Measurements from ENCODE around the gene POLN. TPM values are rescaled to one million over a fixed set of nuclear protein-coding genes. Genes with fewer than 3 reads are reported as not detected.

Gene POLN
- total and polyA plus RNA-seq, 12 donors, result 0.69 to 10.6 (median 3.0) TPM

- TF ChIP-seq, protein P1, sequence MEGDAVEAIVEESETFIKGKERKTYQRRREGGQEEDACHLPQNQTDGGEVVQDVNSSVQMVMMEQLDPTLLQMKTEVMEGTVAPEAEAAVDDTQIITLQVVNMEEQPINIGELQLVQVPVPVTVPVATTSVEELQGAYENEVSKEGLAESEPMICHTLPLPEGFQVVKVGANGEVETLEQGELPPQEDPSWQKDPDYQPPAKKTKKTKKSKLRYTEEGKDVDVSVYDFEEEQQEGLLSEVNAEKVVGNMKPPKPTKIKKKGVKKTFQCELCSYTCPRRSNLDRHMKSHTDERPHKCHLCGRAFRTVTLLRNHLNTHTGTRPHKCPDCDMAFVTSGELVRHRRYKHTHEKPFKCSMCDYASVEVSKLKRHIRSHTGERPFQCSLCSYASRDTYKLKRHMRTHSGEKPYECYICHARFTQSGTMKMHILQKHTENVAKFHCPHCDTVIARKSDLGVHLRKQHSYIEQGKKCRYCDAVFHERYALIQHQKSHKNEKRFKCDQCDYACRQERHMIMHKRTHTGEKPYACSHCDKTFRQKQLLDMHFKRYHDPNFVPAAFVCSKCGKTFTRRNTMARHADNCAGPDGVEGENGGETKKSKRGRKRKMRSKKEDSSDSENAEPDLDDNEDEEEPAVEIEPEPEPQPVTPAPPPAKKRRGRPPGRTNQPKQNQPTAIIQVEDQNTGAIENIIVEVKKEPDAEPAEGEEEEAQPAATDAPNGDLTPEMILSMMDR (IDR thresholded peaks at IDR 0.05), result no peak
- no peak for TF ChIP-seq POLR2A (IDR thresholded peaks at IDR 0.05)
- 72 to 77% (median 74%) methylated on average over 8 to 9 of the region's 9 CpGs for WGBS, 4 donors
- Histone ChIP-seq H3K27ac (no peak overlapping the region), H3K9me3 (replicated peaks in 1 of 3) (peaks cover 0 to 16% (median 9%) of the 10 kb centered on the region in 3 donors), H3K27me3 (no peaks in the 10 kb centered on the region), H3K36me3 (replicated peaks in 1 of 2) (no peaks in the 10 kb centered on the region), H3K4me1 (replicated peaks in 1 of 2) (no peaks in the 10 kb centered on the region), H3K4me3 (no peak overlapping the region)
- intact Hi-C loops (cut with DNase I), result no loop called here
- DNase-seq, result no peak
Measured at GRCh38 chr4:2104556-2105345, 137.2 kb downstream of the POLN start.

DNA sequence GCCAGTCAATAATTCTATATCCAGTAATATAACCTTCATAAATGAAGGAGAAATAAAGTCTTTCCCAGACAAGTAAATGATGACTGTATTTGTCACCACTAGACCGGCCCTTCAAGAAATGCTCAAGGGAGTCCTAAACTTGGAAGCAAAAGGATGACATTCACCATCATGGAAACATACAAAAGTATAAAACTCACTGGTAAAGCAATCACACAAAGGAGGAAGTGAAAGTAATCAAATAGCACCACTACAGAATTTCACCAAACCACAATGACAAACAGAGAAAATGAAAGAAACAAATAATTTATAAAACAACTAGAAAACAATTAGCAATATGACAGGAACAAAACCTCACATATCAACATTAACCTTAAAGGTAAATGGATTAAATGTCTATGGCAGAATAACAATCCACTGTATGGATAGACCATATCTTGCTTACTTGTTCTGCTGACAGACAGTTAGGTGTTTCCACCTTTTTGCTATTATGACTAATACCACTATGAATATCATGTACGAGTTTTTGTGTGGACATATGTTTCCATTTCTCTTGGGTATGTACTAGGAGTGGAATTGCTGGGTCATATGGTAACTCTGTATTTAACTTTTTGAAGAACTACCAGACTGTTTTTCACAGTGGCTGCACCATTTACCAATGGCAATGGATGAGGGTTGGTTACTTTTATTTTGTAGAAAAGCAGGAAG, 137.9 kb downstream of the POLN start:
- TF ChIP-seq, protein P1 (IDR thresholded peaks at IDR 0.05), result no peak
- no peak for TF ChIP-seq POLR2A (IDR thresholded peaks at IDR 0.05)
- 74 to 87% (median 80%) methylated on average over 2 of the region's 2 CpGs for WGBS, 4 donors

GRCh38 chr4:2103127-2103842, 138.6 kb downstream of the POLN start:
- H3K27ac ChIP-seq, result no peak overlapping the region
- no peaks in the 10 kb centered on the region for H3K27me3 ChIP-seq
- DNase-seq, result no peak
- TF ChIP-seq, protein P1 (IDR thresholded peaks at IDR 0.05), result no peak
- TF ChIP-seq POLR2A (IDR thresholded peaks at IDR 0.05), result no peak
- intact Hi-C loops (cut with DNase I), result no loop called here
- H3K4me3 ChIP-seq, result no peak overlapping the region
- peaks cover 0 to 16% (median 9%) of the 10 kb centered on the region in 3 donors for H3K9me3 ChIP-seq (replicated peaks in 1 of 3)
- WGBS, 4 donors, result 89 to 93% (median 89%) methylated on average over 5 of the region's 5 CpGs
- H3K4me1 ChIP-seq (replicated peaks in 1 of 2), result no peaks in the 10 kb centered on the region
- no peaks in the 10 kb centered on the region for H3K36me3 ChIP-seq (replicated peaks in 1 of 2)

More for the DNA sequence above, 137.9 kb downstream of the POLN start:
- H3K4me1 ChIP-seq (replicated peaks in 1 of 2), result no peaks in the 10 kb centered on the region
- intact Hi-C loops (cut with DNase I), result no loop called here
- peaks cover 0 to 16% (median 9%) of the 10 kb centered on the region in 3 donors for H3K9me3 ChIP-seq (replicated peaks in 1 of 3)
- no peaks in the 10 kb centered on the region for H3K27me3 ChIP-seq
- no peak overlapping the region for H3K4me3 ChIP-seq
- no peaks in the 10 kb centered on the region for H3K36me3 ChIP-seq (replicated peaks in 1 of 2)
- no peak for DNase-seq
- no peak overlapping the region for H3K27ac ChIP-seq
